Testis (tissue), 3 donors: Measurements from ENCODE around the gene CRIP3. TPM values are rescaled to one million over a fixed set of nuclear protein-coding genes. Genes with fewer than 3 reads are reported as not detected.

ENCODE experiments used
- DNase-seq: peaks from one replicate; pipeline ENCODE4 v3.0.0-alpha.2; 2019
- H3K27ac ChIP-seq, 2 donors: fragments of 200-600 bp; sonication (generic); one replicate each; pipeline ENCODE4 v1.5.1; 2019
- H3K27me3 ChIP-seq: fragments of 200-600 bp; sonication (generic); one replicate; pipeline ENCODE4 v1.5.1; 2019
- H3K36me3 ChIP-seq: fragments of 200-600 bp; sonication (generic); one replicate; pipeline ENCODE4 v1.5.1; 2017; ENCODE audit warnings: low read depth; ENCODE audit errors: missing control alignments
- H3K4me1 ChIP-seq: fragments of 200-600 bp; sonication (generic); one replicate; pipeline ENCODE4 v1.5.1; 2019
- H3K4me3 ChIP-seq, 2 donors: fragments of 200-600 bp; sonication (generic); one replicate each; pipeline ENCODE4 v1.5.1; 2017 to 2019
- H3K9me3 ChIP-seq: fragments of 200-600 bp; sonication (generic); one replicate; pipeline ENCODE4 v1.5.1; 2017
- POLR2A ChIP-seq: fragments of 450-650 bp; IDR thresholded peaks from one replicate; pipeline ENCODE4 v1.6.1; 2017; ENCODE audit warnings: antibody characterized with exemption, mild to moderate bottlenecking, moderate library complexity
- WGBS, 2 donors: methylation state at CpG; one replicate each; pipeline ENCODE4 v1.1.5; 2018; 5-methylcytosine and 5-hydroxymethylcytosine counted together
- intact Hi-C: fragments of 100-400 bp; cut with DNase I; formaldehyde crosslinking; loops from one replicate; pipeline ENCODE4 v1.15.1; 2023; ENCODE audit warnings: low total_unique reads
- polyA plus RNA-seq: library from polyadenylated mRNA; stranded (reverse); fragments of 350-450 nt; fragmentation: Illumina TruSeq; extraction: RNeasy Lipid Tissue Mini Kit (QIAGEN cat#74804); gene quantifications from one replicate; pipeline ENCODE4 v1.2.3, GENCODE V29; 2014; ENCODE audit warnings: low read depth, low replicate concordance; ENCODE audit not compliant: insufficient read depth
- total RNA-seq, 2 donors: library from RNA; depleted of rRNA; stranded (reverse); fragments of >200 nt; gene quantifications; one replicate each; pipeline ENCODE4 v1.2.3, GENCODE V29; 2016
- TF ChIP-seq, protein P1 (sequence below), 3 experiments: fragments of 450-650 bp in 2 of 3; fragments of 200-600 bp in 1 of 3; sonication (generic) in 1 of 3; IDR thresholded peaks; one replicate each; pipeline ENCODE4 v1.5.1; 2016 to 2019; ENCODE audit warnings: antibody characterized with exemption in 3 of 3, mild to moderate bottlenecking in 2 of 3, moderate library complexity in 1 of 3

Gene CRIP3
- total and polyA plus RNA-seq, 3 donors from 2014 or later = 13.4 to 34.3 (median 33.4) TPM

DNA sequence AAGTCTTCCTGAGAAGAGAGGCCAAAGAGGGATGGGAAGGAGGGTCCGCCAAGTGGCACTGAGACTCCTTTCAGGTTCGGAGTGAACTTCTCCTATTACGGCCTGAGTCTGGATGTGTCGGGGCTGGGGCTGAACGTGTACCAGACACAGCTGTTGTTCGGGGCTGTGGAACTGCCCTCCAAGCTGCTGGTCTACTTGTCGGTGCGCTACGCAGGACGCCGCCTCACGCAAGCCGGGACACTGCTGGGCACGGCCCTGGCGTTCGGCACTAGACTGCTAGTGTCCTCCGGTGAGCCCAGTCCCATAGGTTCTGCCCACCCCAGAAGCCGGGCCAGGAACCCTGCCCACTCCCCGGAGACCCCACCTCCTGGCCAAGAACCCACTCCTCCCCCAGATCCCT lies 6.5 kb downstream of the CRIP3 start:
- Histone ChIP-seq H3K4me1 (no peaks in the 10 kb centered on the region), H3K27ac (no peak overlapping the region), H3K9me3 (no peaks in the 10 kb centered on the region), H3K4me3 (no peak overlapping the region), H3K27me3 (no peaks in the 10 kb centered on the region), H3K36me3 (no peaks in the 10 kb centered on the region)
- WGBS, 2 donors = 81 to 89% methylated on average over 3 to 19 of the region's 19 CpGs
- no peak for TF ChIP-seq POLR2A
- TF ChIP-seq, protein P1, sequence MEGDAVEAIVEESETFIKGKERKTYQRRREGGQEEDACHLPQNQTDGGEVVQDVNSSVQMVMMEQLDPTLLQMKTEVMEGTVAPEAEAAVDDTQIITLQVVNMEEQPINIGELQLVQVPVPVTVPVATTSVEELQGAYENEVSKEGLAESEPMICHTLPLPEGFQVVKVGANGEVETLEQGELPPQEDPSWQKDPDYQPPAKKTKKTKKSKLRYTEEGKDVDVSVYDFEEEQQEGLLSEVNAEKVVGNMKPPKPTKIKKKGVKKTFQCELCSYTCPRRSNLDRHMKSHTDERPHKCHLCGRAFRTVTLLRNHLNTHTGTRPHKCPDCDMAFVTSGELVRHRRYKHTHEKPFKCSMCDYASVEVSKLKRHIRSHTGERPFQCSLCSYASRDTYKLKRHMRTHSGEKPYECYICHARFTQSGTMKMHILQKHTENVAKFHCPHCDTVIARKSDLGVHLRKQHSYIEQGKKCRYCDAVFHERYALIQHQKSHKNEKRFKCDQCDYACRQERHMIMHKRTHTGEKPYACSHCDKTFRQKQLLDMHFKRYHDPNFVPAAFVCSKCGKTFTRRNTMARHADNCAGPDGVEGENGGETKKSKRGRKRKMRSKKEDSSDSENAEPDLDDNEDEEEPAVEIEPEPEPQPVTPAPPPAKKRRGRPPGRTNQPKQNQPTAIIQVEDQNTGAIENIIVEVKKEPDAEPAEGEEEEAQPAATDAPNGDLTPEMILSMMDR (IDR thresholded peaks at IDR 0.05) = no peak
- DNase-seq = no peak
- intact Hi-C loops = no loop called here

DNA sequence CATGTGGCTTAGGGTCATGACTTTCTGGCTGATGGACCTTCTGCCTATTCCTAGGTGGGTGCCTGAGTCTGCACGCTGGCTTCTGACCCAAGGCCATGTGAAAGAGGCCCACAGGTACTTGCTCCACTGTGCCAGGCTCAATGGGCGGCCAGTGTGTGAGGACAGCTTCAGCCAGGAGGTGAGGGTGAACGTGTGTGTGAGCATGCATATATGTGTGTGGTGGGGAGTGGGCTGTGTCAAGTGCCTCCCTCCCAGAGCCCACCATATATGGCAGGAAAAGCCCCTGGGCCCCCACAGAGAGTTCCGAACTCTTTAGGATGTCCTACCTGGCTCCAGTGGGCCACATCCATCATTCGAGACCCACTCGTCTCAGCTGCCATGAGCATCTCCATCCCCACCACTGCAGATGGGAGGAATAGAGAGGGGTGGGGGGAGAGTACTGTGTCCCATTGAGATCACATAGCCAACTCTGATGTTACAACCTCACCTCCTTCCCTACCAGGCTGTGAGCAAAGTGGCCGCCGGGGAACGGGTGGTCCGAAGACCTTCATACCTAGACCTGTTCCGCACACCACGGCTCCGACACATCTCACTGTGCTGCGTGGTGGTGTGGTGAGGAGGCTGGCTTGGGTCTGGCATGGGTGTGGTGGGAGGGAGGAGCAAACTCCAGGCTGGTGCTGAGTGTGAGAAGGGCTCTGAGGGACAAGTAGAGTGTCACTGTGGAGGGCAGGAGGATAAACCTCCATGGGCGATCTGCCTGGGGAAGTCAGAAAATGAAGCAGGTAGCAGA lies 7.3 kb downstream of the CRIP3 start:
- H3K4me1 ChIP-seq = no peaks in the 10 kb centered on the region
- 90 to 95% methylated on average over 13 to 15 of the region's 15 CpGs for WGBS, 2 donors

GRCh38 chr6:43299338-43300293 lies 9.0 kb downstream of the CRIP3 start:
- WGBS, 2 donors = 82 to 89% methylated on average over 17 to 18 of the region's 18 CpGs
- Histone ChIP-seq H3K36me3 (no peaks in the 10 kb centered on the region), H3K9me3 (no peaks in the 10 kb centered on the region), H3K4me1 (no peaks in the 10 kb centered on the region), H3K27me3 (no peaks in the 10 kb centered on the region), H3K4me3 (no peak overlapping the region), H3K27ac (no peak overlapping the region)
- TF ChIP-seq, protein P1 (IDR thresholded peaks at IDR 0.05) = no peak
- TF ChIP-seq POLR2A = no peak
- DNase-seq = no peak
- intact Hi-C loops = no loop called here

More for the DNA sequence above, 7.3 kb downstream of the CRIP3 start:
- Histone ChIP-seq H3K9me3 (no peaks in the 10 kb centered on the region), H3K27ac (no peak overlapping the region), H3K4me3 (no peak overlapping the region), H3K36me3 (no peaks in the 10 kb centered on the region), H3K27me3 (no peaks in the 10 kb centered on the region)
- DNase-seq = no peak
- TF ChIP-seq, protein P1 (IDR thresholded peaks at IDR 0.05) = no peak
- TF ChIP-seq POLR2A = no peak
- intact Hi-C loops = no loop called here

GRCh38 chr6:43298565-43299337 lies 9.9 kb downstream of the CRIP3 start:
- no peaks in the 10 kb centered on the region for H3K4me1 ChIP-seq
- intact Hi-C loops = no loop called here
- H3K27me3 ChIP-seq = no peaks in the 10 kb centered on the region
- no peaks in the 10 kb centered on the region for H3K36me3 ChIP-seq
- DNase-seq = no peak
- no peak overlapping the region for H3K4me3 ChIP-seq
- TF ChIP-seq, protein P1 (IDR thresholded peaks at IDR 0.05) = no peak
- TF ChIP-seq POLR2A = no peak
- H3K9me3 ChIP-seq = no peaks in the 10 kb centered on the region
- WGBS, 2 donors = 75 to 78% methylated on average over 12 of the region's 12 CpGs
- no peak overlapping the region for H3K27ac ChIP-seq
